Peyer's patch (tissue), 4 donors: ENCODE measurements around the gene EVA1A. TPM values are rescaled to one million over a fixed set of nuclear protein-coding genes. Genes with fewer than 3 reads are reported as not detected.

Source experiments
- DNase-seq, 3 donors: peaks; one replicate each; pipeline ENCODE4 v3.0.0-alpha.2; 2017 to 2019
- H3K27ac ChIP-seq, 4 donors: fragments of 200-600 bp; sonication (generic); one replicate each; pipeline ENCODE4 v1.5.1; 2016 to 2019
- H3K27me3 ChIP-seq, 2 donors: fragments of 200-600 bp; sonication (generic); one replicate each; pipeline ENCODE4 v1.5.1; 2019
- H3K36me3 ChIP-seq, 3 donors: fragments of 200-600 bp; sonication (generic); one replicate each; pipeline ENCODE4 v1.5.1; 2016 to 2019
- H3K4me1 ChIP-seq, 4 donors: fragments of 200-600 bp; sonication (generic); one replicate each; pipeline ENCODE4 v1.5.1; 2016 to 2019
- H3K4me3 ChIP-seq, 4 donors: fragments of 200-600 bp; sonication (generic); 1 replicate in 3 of 4; 2 replicates in 1 of 4; pipeline ENCODE4 v1.5.1; 2016 to 2019; ENCODE audit warnings: mild to moderate bottlenecking in 1 of 4
- H3K9me3 ChIP-seq, 4 donors: fragments of 200-600 bp; sonication (generic); one replicate each; pipeline ENCODE4 v1.5.1; 2016 to 2019; ENCODE audit warnings: mild to moderate bottlenecking in 1 of 4
- CTCF ChIP-seq, 6 experiments: fragments of 450-650 bp in 4 of 6; fragments of 200-600 bp in 2 of 6; sonication (generic) in 1 of 6; IDR thresholded peaks; one replicate each; pipeline ENCODE4 v1.5.1; 2017 to 2019; ENCODE audit warnings: antibody characterized with exemption in 6 of 6, mild to moderate bottlenecking in 3 of 6, moderate library complexity in 1 of 6
- POLR2A ChIP-seq, 2 donors: fragments of 450-650 bp; IDR thresholded peaks; one replicate each; pipeline ENCODE4 v1.5.1; 2017; ENCODE audit warnings: antibody characterized with exemption in 2 of 2, mild to moderate bottlenecking in 2 of 2, moderate library complexity in 2 of 2
- total RNA-seq, 4 donors: library from RNA; depleted of rRNA; stranded (reverse); fragments of >200 nt; gene quantifications; one replicate each; pipeline ENCODE4 v1.1.0, GENCODE V29; 2016

EVA1A gene
- total RNA-seq, 4 donors from 2014 or later, result 0.70 to 18.2 (median 5.8) TPM

DNA sequence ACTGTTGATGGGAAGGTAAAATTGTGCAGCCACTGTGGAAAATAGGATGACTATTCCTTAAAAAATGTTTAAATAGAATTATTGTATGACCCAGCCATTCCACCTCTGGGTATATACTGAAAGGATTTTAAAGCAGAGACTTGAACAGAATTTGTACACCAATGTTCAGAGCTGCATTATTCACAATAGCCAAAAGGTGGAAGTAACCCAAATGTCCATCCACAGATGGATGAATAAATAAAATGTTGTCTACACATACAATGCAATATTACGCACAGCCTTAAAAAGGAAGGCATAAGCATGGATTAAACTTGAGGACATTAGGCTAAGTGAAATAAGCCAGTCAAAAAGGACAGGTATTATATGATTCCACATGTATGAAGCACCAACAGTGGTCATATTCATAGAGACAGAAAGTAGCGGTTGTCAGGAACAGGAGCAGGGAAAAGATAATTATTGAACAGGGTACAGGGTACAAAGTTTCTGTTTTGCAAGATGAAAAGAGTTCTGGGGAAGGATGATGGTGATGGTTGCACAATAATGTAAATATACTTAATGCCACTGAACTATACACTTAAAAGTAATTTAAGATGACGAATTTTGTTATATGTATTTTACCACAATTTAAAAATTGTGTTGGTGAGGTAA is 39.4 kb downstream of the EVA1A start:
- H3K27ac ChIP-seq, result no peak overlapping the region
- TF ChIP-seq CTCF (IDR thresholded peaks at IDR 0.05) (no peak), POLR2A (IDR thresholded peaks at IDR 0.05) (no peak)
- no peaks in the 10 kb centered on the region for H3K36me3 ChIP-seq
- no peaks in the 10 kb centered on the region for H3K9me3 ChIP-seq
- no peak overlapping the region for H3K4me3 ChIP-seq
- H3K4me1 ChIP-seq, result no peaks in the 10 kb centered on the region
- DNase-seq, result no peak
- H3K27me3 ChIP-seq, result no peaks in the 10 kb centered on the region

DNA sequence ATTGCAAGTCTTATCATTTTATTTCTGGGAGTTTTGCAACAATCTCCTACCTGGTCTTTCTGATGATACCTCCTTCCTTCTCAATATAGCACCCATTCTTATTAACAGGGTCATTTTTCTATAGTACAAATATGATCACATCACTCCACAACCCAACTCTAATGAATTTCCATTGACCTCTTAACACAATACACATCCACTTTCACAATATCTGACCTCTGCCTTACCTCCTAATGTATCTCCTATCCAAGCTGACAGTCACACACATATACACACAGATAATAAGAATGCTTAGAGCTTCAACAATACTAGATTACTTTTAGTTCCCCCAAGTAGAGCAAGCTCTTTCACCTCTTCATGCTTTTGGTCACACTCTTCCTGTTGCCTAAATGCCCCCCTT is 40.9 kb downstream of the EVA1A start:
- Histone ChIP-seq H3K9me3 (no peaks in the 10 kb centered on the region), H3K36me3 (no peaks in the 10 kb centered on the region), H3K27ac (no peak overlapping the region), H3K27me3 (no peaks in the 10 kb centered on the region), H3K4me1 (no peaks in the 10 kb centered on the region), H3K4me3 (no peak overlapping the region)
- no peak for DNase-seq
- TF ChIP-seq CTCF (IDR thresholded peaks at IDR 0.05), result no peak
- no peak for TF ChIP-seq POLR2A (IDR thresholded peaks at IDR 0.05)

- DNase-seq, result no peak
- TF ChIP-seq POLR2A (IDR thresholded peaks at IDR 0.05) (no peak), CTCF (IDR thresholded peaks at IDR 0.05) (no peak)
- no peaks in the 10 kb centered on the region for H3K36me3 ChIP-seq
- H3K9me3 ChIP-seq, result no peaks in the 10 kb centered on the region
- no peak overlapping the region for H3K4me3 ChIP-seq
- no peaks in the 10 kb centered on the region for H3K4me1 ChIP-seq
- H3K27ac ChIP-seq, result no peak overlapping the region
- no peaks in the 10 kb centered on the region for H3K27me3 ChIP-seq
Observed at GRCh38 chr2:75518638-75519465, 41.9 kb downstream of the EVA1A start.

- Histone ChIP-seq H3K9me3 (no peaks in the 10 kb centered on the region), H3K4me3 (no peak overlapping the region), H3K27me3 (no peaks in the 10 kb centered on the region), H3K4me1 (no peaks in the 10 kb centered on the region), H3K36me3 (no peaks in the 10 kb centered on the region), H3K27ac (no peak overlapping the region)
- TF ChIP-seq CTCF (IDR thresholded peaks at IDR 0.05), result no peak
- no peak for TF ChIP-seq POLR2A (IDR thresholded peaks at IDR 0.05)
- no peak for DNase-seq
Observed at GRCh38 chr2:75517547-75518230, 43.0 kb downstream of the EVA1A start.

DNA sequence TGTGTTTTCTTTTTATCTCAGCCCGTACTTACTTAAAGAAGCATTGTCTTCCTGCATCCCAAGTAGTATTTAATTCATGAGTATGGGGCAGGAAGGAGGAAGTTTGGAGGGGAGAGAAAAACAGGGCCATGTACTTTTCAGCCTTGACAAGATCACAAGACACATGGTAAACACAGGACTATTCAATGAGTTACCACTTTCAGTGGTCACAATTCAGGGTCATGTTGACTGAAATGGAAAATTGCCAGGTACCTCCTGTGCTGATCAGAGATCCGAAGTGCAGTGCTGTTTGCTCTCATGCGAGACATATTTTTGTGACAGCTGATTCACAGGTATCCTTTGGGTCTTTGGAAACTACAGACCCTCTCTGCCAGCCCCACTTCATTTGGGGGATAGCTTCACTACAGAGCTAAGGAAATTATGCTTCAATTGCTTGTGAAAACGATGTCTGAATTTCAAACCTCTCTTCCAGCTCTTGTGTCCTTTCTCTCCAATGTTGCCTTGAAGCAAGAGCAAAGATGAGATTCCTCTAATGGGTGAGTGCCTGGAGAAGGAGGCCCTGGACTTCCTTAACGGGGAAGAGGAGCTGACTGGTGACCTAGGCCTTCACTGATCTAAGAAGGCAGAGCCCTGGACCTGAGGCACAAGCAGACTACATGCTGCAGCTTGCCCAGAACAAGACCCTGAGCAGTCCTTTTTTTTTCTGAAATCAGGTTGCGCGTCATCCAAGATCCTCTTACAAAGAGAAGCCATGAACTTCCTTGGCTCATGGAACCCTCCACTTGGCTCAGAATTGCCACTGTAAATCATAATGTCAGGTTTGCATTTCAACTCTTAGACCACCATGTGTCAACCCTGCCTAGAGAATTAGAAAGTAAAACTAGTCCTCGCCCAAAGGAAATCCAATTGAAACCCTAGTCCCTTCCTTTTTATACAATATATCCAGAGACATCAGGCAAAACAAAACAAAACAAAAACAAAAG is 44.1 kb downstream of the EVA1A start:
- H3K4me3 ChIP-seq, result no peak overlapping the region
- H3K27ac ChIP-seq, result no peak overlapping the region
- no peaks in the 10 kb centered on the region for H3K4me1 ChIP-seq
- H3K36me3 ChIP-seq, result no peaks in the 10 kb centered on the region
- no peak for TF ChIP-seq POLR2A (IDR thresholded peaks at IDR 0.05)
- TF ChIP-seq CTCF (IDR thresholded peaks at IDR 0.05), result no peak
- no peak for DNase-seq
- no peaks in the 10 kb centered on the region for H3K9me3 ChIP-seq
- no peaks in the 10 kb centered on the region for H3K27me3 ChIP-seq
